GM18951 (cell line): ENCODE results near the gene FAM81A.

Experiments
- POLR2A ChIP-seq: IDR thresholded peaks from 4 replicates; pipeline ENCODE4 v1.6.1; 2011; ENCODE audit warnings: mild to moderate bottlenecking; ENCODE audit not compliant: insufficient read length, insufficient read depth; ENCODE audit errors: extremely low read depth
- in situ Hi-C: fragments of 300-500 bp; cut with MboI; formaldehyde crosslinking; loops from one replicate; pipeline ENCODE4 v1.12.0; 2022; ENCODE audit warnings: low sequenced_read_pairs, mixed read lengths, inconsistent platforms; ENCODE audit not compliant: unreplicated experiment

FAM81A gene

GRCh38 chr15:59548501-59549226 lies 110.7 kb downstream of the FAM81A start:
- TF ChIP-seq POLR2A: no peak
- in situ Hi-C loops: no loop called here

GRCh38 chr15:59549301-59550185 lies 111.6 kb downstream of the FAM81A start:
- in situ Hi-C loops: no loop called here
- no peak for TF ChIP-seq POLR2A

GRCh38 chr15:59550530-59550929 lies 112.5 kb downstream of the FAM81A start:
- in situ Hi-C loops: no loop called here
- TF ChIP-seq POLR2A: no peak

GRCh38 chr15:59550956-59551355 lies 113.0 kb downstream of the FAM81A start:
- TF ChIP-seq POLR2A: no peak
- in situ Hi-C loops: no loop called here

- no peak for TF ChIP-seq POLR2A
- in situ Hi-C loops: no loop called here
Observed at GRCh38 chr15:59553879-59554735, 116.1 kb downstream of the FAM81A start.

- in situ Hi-C loops: no loop called here
- no peak for TF ChIP-seq POLR2A
Observed at GRCh38 chr15:59555696-59556095, 117.7 kb downstream of the FAM81A start.

GRCh38 chr15:59556380-59556779 lies 118.4 kb downstream of the FAM81A start:
- TF ChIP-seq POLR2A: no peak
- in situ Hi-C loops: no loop called here

- in situ Hi-C loops: no loop called here
- no peak for TF ChIP-seq POLR2A
Observed at GRCh38 chr15:59557581-59557980, 119.6 kb downstream of the FAM81A start.

- in situ Hi-C loops: no loop called here
- TF ChIP-seq POLR2A: no peak
Observed at GRCh38 chr15:59558851-59559250, 120.9 kb downstream of the FAM81A start.

GRCh38 chr15:59561547-59561946 lies 123.6 kb downstream of the FAM81A start:
- TF ChIP-seq POLR2A: no peak
- in situ Hi-C loops: no loop called here

GRCh38 chr15:59562448-59563186 lies 124.6 kb downstream of the FAM81A start:
- TF ChIP-seq POLR2A: no peak
- in situ Hi-C loops: no loop called here

- in situ Hi-C loops: no loop called here
- TF ChIP-seq POLR2A: no peak
Observed at GRCh38 chr15:59565299-59565698, 127.3 kb downstream of the FAM81A start.
